GM23248 (cell line): ENCODE measurements around the gene SLC6A12. TPM values are rescaled to one million over a fixed set of nuclear protein-coding genes. Genes with fewer than 3 reads are reported as not detected.

Source experiments
- DNase-seq: peaks from one replicate; pipeline ENCODE4 v3.0.0-alpha.2; 2015
- H2AFZ ChIP-seq: fragments of 200-600 bp; sonication (generic); 2 replicates; pipeline ENCODE4 v1.6.1; 2016; ENCODE audit warnings: antibody characterized with exemption
- H3F3A ChIP-seq: fragments of 200-600 bp; sonication (generic); 2 replicates; pipeline ENCODE4 v1.6.1; 2016; ENCODE audit warnings: mild to moderate bottlenecking, antibody characterized with exemption, mixed run types; ENCODE audit not compliant: insufficient read depth
- H3K27ac ChIP-seq: fragments of 200-600 bp; sonication (generic); 2 replicates; pipeline ENCODE4 v1.5.1; 2016; ENCODE audit warnings: mild to moderate bottlenecking
- H3K27me3 ChIP-seq: fragments of 200-600 bp; sonication (generic); replicated peaks from 2 replicates; pipeline ENCODE4 v1.6.1; 2016; ENCODE audit warnings: mild to moderate bottlenecking; ENCODE audit not compliant: insufficient read depth
- H3K36me3 ChIP-seq: fragments of 200-600 bp; sonication (generic); 2 replicates; pipeline ENCODE4 v1.6.1; 2016; ENCODE audit warnings: low read depth, mild to moderate bottlenecking
- H3K4me1 ChIP-seq: fragments of 200-600 bp; sonication (generic); 2 replicates; pipeline ENCODE4 v1.6.1; 2016; ENCODE audit warnings: mild to moderate bottlenecking; ENCODE audit not compliant: insufficient read depth
- H3K4me2 ChIP-seq: fragments of 200-600 bp; sonication (generic); one replicate; pipeline ENCODE4 v1.6.1; 2016; ENCODE audit warnings: mild to moderate bottlenecking; ENCODE audit not compliant: unreplicated experiment
- H3K4me3 ChIP-seq: fragments of 200-600 bp; sonication (generic); 2 replicates; pipeline ENCODE4 v1.5.1; 2016; ENCODE audit warnings: mild to moderate bottlenecking
- H3K79me2 ChIP-seq: fragments of 200-600 bp; sonication (generic); 2 replicates; pipeline ENCODE4 v1.6.1; 2016; ENCODE audit warnings: mild to moderate bottlenecking; ENCODE audit not compliant: insufficient read depth
- H3K9ac ChIP-seq: fragments of 200-600 bp; sonication (generic); 2 replicates; pipeline ENCODE4 v1.6.1; 2016; ENCODE audit warnings: mild to moderate bottlenecking
- H3K9me2 ChIP-seq: fragments of 200-600 bp; sonication (generic); 2 replicates; pipeline ENCODE4 v1.6.1; 2016; ENCODE audit warnings: mixed run types, mild to moderate bottlenecking, moderate library complexity; ENCODE audit not compliant: insufficient read depth
- H3K9me3 ChIP-seq: fragments of 200-600 bp; sonication (generic); one replicate; pipeline ENCODE4 v1.6.1; 2017; ENCODE audit warnings: low read depth
- H4K20me1 ChIP-seq: fragments of 200-600 bp; sonication (generic); 2 replicates; pipeline ENCODE4 v1.6.0; 2016; ENCODE audit not compliant: insufficient read depth
- EZH2 ChIP-seq: fragments of 200-600 bp; sonication (generic); IDR thresholded peaks from 2 replicates; pipeline ENCODE4 v1.6.1; 2018; ENCODE audit warnings: antibody characterized with exemption, mild to moderate bottlenecking; ENCODE audit not compliant: insufficient read depth, poor library complexity, severe bottlenecking
- EZH2phosphoT487 ChIP-seq: fragments of 200-600 bp; sonication (generic); IDR thresholded peaks from 2 replicates; pipeline ENCODE4 v1.6.1; 2018; ENCODE audit warnings: antibody characterized with exemption, moderate library complexity, mild to moderate bottlenecking, low read depth; ENCODE audit not compliant: insufficient read depth
- WGBS, 2 experiments: methylation state at CpG; one replicate each; pipeline ENCODE4 v1.1.6; 2015 to 2017; ENCODE audit warnings: low lambda C conversion rate in 2 of 2, low coverage in 1 of 2; ENCODE audit errors: missing lambda C conversion rate in 2 of 2; 5-methylcytosine and 5-hydroxymethylcytosine counted together
- in situ Hi-C: fragments of 300-500 bp; cut with MboI; formaldehyde crosslinking; loops from 2 replicates; pipeline ENCODE4 v1.15.0; 2020
- polyA plus RNA-seq: library from polyadenylated mRNA; unstranded; fragments of >200 nt; fragmentation: Nextera tagmentation; extraction: Ambion mirVana; gene quantifications from 2 replicates; pipeline ENCODE4 v1.2.1, GENCODE V29; 2016
- total RNA-seq: library from RNA; depleted of rRNA; stranded (reverse); fragments of >200 nt; shearing (Covaris generic); gene quantifications from 2 replicates; pipeline ENCODE4 v1.2.3, GENCODE V29; 2014

Gene SLC6A12
- total and polyA plus RNA-seq, 2 experiments from 2014 or later: not detected

DNA sequence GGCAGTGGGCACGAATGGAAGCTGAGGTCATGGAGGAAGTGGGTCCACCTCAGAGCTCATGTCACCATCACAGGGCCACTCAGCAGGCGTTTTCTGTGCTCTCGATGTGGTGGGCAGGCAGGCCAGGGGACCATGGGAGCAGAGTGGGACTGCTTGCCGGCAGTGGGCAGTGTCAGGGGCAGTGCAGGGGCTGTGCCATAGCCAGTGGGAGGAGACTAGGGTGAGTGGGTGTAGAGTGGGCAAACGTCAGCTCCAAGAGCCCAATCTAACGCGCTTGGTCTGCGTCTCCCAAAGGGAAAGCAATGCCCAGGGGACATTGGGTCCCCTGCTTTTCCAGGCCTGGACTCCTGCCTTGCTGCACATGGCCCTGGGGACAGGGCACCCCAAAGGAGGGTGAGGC, 58.3 kb downstream of the SLC6A12 start:
- H3K27me3 ChIP-seq: peaks cover 36% of the 10 kb centered on the region; the same call in 1 of the 2 replicates
- no peaks in the 10 kb centered on the region for H3K9me2 ChIP-seq
- H3K27ac ChIP-seq: no peak overlapping the region
- TF ChIP-seq EZH2phosphoT487: no peak
- no peak for TF ChIP-seq EZH2
- H3K79me2 ChIP-seq: no peaks in the 10 kb centered on the region
- WGBS, 2 experiments: 41 to 53% methylated on average over 8 of the region's 8 CpGs
- no peak overlapping the region for H2AFZ ChIP-seq
- in situ Hi-C loops: no loop called here
- DNase-seq: no peak
- H3K4me3 ChIP-seq: no peak overlapping the region
- no peaks in the 10 kb centered on the region for H3K36me3 ChIP-seq
- no peaks in the 10 kb centered on the region for H3K4me1 ChIP-seq
- no peaks in the 10 kb centered on the region for H3F3A ChIP-seq
- no peaks in the 10 kb centered on the region for H3K9me3 ChIP-seq
- no peaks in the 10 kb centered on the region for H4K20me1 ChIP-seq
- H3K9ac ChIP-seq: no peak overlapping the region
- no peak overlapping the region for H3K4me2 ChIP-seq

DNA sequence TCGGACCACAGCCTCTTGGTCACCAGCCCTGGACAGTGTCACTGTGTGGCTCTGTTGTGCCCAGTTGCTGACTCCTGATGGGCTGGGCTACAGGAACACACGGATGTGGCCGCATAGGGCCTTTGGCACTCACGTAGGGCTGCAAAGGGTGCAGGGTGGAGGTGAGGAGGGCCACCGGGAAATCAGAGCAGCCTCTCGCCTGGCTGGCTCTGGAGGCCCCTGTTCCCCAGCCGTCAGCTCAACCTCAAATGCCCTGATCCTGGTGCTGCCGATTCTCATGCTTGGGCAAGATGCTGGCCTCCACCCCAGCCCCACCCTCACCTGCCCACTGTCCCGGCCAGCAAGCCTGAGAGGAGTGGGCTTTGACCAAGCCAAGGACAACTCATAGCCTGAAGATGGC, 59.0 kb downstream of the SLC6A12 start:
- H3K27me3 ChIP-seq: peaks cover 33% of the 10 kb centered on the region; the same call in 1 of the 2 replicates
- no peak for DNase-seq
- 41 to 44% methylated on average over 7 to 9 of the region's 9 CpGs for WGBS, 2 experiments
- H3K9me3 ChIP-seq: no peaks in the 10 kb centered on the region
- no peaks in the 10 kb centered on the region for H3F3A ChIP-seq
- no peak overlapping the region for H3K27ac ChIP-seq
- H2AFZ ChIP-seq: no peak overlapping the region
- TF ChIP-seq EZH2phosphoT487: no peak
- no peak overlapping the region for H3K4me3 ChIP-seq
- no peak overlapping the region for H3K4me2 ChIP-seq
- H3K9ac ChIP-seq: no peak overlapping the region
- in situ Hi-C loops: no loop called here
- no peaks in the 10 kb centered on the region for H3K79me2 ChIP-seq
- H4K20me1 ChIP-seq: no peaks in the 10 kb centered on the region
- H3K36me3 ChIP-seq: no peaks in the 10 kb centered on the region
- no peaks in the 10 kb centered on the region for H3K9me2 ChIP-seq
- H3K4me1 ChIP-seq: no peaks in the 10 kb centered on the region

DNA sequence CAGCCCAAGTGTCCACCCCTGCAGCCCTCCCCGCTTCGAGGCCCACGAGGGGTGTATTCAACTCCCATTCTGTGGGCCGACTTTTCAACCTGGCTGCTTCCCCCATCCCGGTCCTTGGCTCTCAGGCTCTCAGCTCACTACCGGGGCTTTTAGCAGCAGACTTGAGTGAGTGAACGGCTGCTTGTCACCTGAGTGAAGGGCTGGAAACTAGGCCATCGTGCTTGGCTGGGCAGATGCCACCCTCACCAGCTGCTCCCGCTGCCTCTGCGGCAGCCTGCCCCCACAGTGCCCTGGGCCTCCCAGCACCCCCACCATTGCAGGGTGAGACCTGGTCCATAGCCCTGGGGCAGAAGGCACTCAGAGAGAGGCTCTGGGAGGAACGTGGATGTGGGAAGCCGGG, 59.9 kb downstream of the SLC6A12 start:
- Histone ChIP-seq H3K27ac (no peak overlapping the region), H3K79me2 (no peaks in the 10 kb centered on the region), H3K9ac (no peak overlapping the region), H3K9me3 (no peaks in the 10 kb centered on the region), H3K9me2 (no peaks in the 10 kb centered on the region), H4K20me1 (no peaks in the 10 kb centered on the region), H3K4me2 (no peak overlapping the region), H3K36me3 (no peaks in the 10 kb centered on the region), H3K4me3 (no peak overlapping the region), H3F3A (no peaks in the 10 kb centered on the region), H3K4me1 (no peaks in the 10 kb centered on the region), H3K27me3 (peaks cover 29% of the 10 kb centered on the region), H2AFZ (no peak overlapping the region)
- DNase-seq: no peak
- 63 to 68% methylated on average over 8 to 12 of the region's 12 CpGs for WGBS, 2 experiments
- in situ Hi-C loops: no loop called here
- TF ChIP-seq EZH2: no peak
- no peak for TF ChIP-seq EZH2phosphoT487

DNA sequence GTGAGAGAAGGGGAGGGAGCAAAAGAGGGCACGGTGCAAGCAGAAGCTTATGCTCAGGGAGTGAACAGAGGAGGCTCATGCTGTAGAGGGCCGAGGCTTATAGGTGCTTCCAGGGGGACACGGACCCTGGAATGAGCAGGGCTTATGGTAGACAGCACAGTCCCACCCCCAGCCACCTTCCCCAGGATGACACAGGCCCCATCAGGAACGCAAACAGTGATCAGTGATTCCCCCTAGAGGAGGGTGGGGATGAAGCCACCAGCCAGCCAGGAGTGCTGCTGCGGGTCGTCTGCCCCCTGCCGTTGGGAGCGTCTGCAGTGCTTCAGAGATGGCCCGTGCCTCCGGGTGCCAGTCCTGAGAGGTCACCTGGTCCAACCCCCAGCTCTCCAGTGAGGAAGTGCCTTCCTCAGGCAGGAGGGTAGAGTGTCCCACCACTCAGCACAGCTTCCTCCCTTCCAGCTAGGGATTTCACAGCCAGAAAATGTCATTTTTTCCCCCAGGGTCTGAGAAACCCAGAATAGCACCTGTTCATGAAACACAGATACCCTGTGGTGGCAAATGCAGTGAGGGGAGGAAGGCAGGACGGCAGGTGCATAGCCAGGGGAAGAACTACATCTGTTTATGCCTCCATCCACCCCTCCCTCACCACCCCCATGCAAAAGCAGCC, 60.7 kb downstream of the SLC6A12 start:
- Histone ChIP-seq H3K27me3 (peaks cover 38% of the 10 kb centered on the region), H2AFZ (no peak overlapping the region), H3K36me3 (no peaks in the 10 kb centered on the region), H3K4me1 (no peaks in the 10 kb centered on the region), H3K27ac (no peak overlapping the region), H3K4me3 (no peak overlapping the region), H4K20me1 (no peaks in the 10 kb centered on the region), H3K9ac (no peak overlapping the region), H3K9me2 (no peaks in the 10 kb centered on the region), H3K79me2 (no peaks in the 10 kb centered on the region), H3K9me3 (no peaks in the 10 kb centered on the region), H3K4me2 (no peak overlapping the region), H3F3A (no peaks in the 10 kb centered on the region)
- peak; percentile 73 for DNase-seq
- TF ChIP-seq EZH2: no peak
- no peak for TF ChIP-seq EZH2phosphoT487
- in situ Hi-C loops: no loop called here
- 0 to 1% methylated on average over 11 of the region's 11 CpGs for WGBS, 2 experiments

DNA sequence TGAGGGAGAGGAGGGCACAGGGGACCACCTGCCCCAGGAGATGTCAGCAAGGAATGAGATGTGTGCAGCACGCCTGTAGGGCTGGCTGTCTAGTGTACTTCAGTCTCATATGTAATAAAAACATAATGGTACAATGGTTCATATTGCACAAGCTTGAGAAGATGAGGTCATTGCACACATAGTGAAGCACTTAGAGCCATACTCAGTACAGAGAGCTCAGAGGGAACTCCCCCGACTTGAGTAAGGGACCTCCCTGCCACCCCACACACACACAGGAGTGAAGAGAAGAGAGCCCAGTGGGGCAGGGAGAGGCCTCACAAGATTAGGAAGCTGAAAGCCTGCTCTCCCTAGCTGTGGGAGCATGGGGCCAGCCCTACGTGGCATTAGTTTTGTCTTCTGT, 61.5 kb downstream of the SLC6A12 start:
- 17 to 25% methylated on average over 3 of the region's 3 CpGs for WGBS, 2 experiments
- in situ Hi-C loops: no loop called here
- DNase-seq: peak; percentile 47
- Histone ChIP-seq H3K4me1 (no peaks in the 10 kb centered on the region), H3K79me2 (no peaks in the 10 kb centered on the region), H3K36me3 (no peaks in the 10 kb centered on the region), H3K9ac (no peak overlapping the region), H3K27ac (no peak overlapping the region), H4K20me1 (no peaks in the 10 kb centered on the region), H3K9me3 (no peaks in the 10 kb centered on the region), H3F3A (no peaks in the 10 kb centered on the region), H3K9me2 (no peaks in the 10 kb centered on the region), H2AFZ (no peak overlapping the region), H3K27me3 (peaks cover 46% of the 10 kb centered on the region), H3K4me2 (no peak overlapping the region), H3K4me3 (no peak overlapping the region)
- TF ChIP-seq EZH2phosphoT487 (no peak), EZH2 (no peak)
